Memory B cell (primary cell): ENCODE results near the gene SLC22A23.

ENCODE experiments used
- ATAC-seq: fragments of 150-1000 bp; cut with Tn5 transposase; 2 replicates; pipeline ENCODE4 v1.10.0; 2021; ENCODE audit warnings: low read depth, mild to moderate bottlenecking, moderate library complexity
- DNase-seq, 2 donors: peaks; one replicate each; pipeline ENCODE4 v3.0.0; 2022; ENCODE audit warnings: low spot score in 2 of 2
- H3K27ac Mint-ChIP-seq: one replicate; pipeline ENCODE4 v1.8.0; 2022; ENCODE audit warnings: mild to moderate bottlenecking, moderate library complexity, mixed read lengths
- H3K27me3 Mint-ChIP-seq: one replicate; pipeline ENCODE4 v1.8.0; 2022; ENCODE audit warnings: mixed read lengths
- H3K36me3 Mint-ChIP-seq: one replicate; pipeline ENCODE4 v1.8.0; 2022; ENCODE audit warnings: mild to moderate bottlenecking, mixed read lengths
- H3K4me1 Mint-ChIP-seq: one replicate; pipeline ENCODE4 v1.8.0; 2022; ENCODE audit warnings: mixed read lengths
- H3K4me3 Mint-ChIP-seq: one replicate; pipeline ENCODE4 v1.8.0; 2022; ENCODE audit warnings: mild to moderate bottlenecking, moderate library complexity, mixed read lengths
- H3K9me3 Mint-ChIP-seq: one replicate; pipeline ENCODE4 v1.8.0; 2022; ENCODE audit warnings: mixed read lengths

SLC22A23 gene

DNA sequence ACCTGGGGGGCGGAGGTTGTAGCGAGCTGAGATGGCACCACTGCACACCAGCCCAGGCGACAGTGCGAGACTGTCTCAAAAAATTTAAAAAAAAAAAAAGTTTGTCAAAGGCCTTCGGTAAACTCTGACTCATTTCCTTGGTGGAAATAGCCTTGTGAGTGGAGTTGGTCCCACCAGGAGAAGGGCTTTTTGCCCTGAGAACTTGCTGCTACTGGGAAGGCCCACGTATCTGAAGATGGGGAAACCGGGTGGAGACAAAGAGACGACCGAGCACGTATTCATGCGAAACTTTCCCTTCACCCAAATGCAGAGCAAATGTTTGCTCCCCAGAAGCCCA, 51.7 kb downstream of the SLC22A23 start:
- Mint-ChIP-seq H3K27ac (no peak overlapping the region), H3K27me3 (peaks cover 9% of the 10 kb centered on the region), H3K9me3 (peaks cover 2% of the 10 kb centered on the region), H3K4me3 (no peak overlapping the region), H3K36me3 (peaks cover 2% of the 10 kb centered on the region), H3K4me1 (peaks cover 10% of the 10 kb centered on the region)
- ATAC-seq (no peak), DNase-seq (no peak)

- no peak overlapping the region for H3K27ac Mint-ChIP-seq
- H3K36me3 Mint-ChIP-seq: peaks cover 2% of the 10 kb centered on the region
- peaks cover 2% of the 10 kb centered on the region for H3K9me3 Mint-ChIP-seq
- no peak for DNase-seq
- H3K4me1 Mint-ChIP-seq: peaks cover 10% of the 10 kb centered on the region
- ATAC-seq: no peak
- H3K27me3 Mint-ChIP-seq: peaks cover 9% of the 10 kb centered on the region
- H3K4me3 Mint-ChIP-seq: no peak overlapping the region
These were observed 53.3 kb downstream of the SLC22A23 start for GRCh38 chr6:3403238-3404173.

DNA sequence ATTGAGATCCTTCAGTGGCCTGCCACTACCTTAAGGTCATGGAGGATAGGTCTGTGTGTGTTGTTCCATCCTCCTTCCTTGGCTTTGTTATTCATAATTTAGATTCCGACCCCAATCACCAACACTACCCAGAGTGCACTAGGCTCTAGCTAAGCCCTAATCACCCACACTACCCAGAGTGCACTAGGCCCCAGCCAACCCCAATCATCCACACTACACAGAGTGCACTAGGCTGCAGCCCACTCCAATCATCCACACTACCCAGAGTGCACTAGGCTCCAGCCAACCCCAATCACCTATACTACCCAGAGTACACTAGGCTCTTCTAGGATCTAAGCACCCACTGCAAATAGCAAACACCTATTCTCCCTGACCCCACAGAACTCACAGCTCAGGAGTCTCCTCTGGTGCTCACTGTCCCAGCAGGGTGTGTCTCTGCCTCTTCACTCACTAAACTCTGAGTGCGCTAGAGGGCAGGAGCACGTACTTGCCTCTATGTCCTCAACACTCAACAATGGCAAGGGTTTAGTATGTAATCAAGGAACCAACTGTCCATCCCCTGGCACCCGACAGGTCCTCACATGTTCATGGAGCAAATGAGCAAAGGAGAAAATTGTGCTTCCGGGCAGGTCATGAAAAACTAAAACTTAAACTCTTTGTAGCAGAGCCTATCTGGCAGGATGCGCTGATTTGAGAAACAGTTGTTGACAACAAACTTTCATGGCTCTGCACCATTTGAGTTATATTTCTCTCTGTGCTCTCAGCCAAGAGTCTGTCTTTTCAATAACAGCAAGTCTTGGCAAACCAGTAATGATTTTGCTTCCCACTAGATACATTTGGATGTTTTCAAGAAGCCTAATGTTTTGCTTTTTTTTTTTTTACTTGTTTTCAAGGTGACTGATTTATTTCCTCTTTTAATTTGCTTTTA, 54.3 kb downstream of the SLC22A23 start:
- Mint-ChIP-seq H3K9me3 (peaks cover under 1% of the 10 kb centered on the region), H3K36me3 (peaks cover under 1% of the 10 kb centered on the region), H3K4me1 (peaks cover 10% of the 10 kb centered on the region), H3K27me3 (peaks cover 8% of the 10 kb centered on the region), H3K27ac (no peak overlapping the region), H3K4me3 (no peak overlapping the region)
- DNase-seq (no peak), ATAC-seq (no peak)

- H3K27me3 Mint-ChIP-seq: peaks cover 8% of the 10 kb centered on the region
- ATAC-seq (no peak), DNase-seq (no peak)
- no peaks in the 10 kb centered on the region for H3K9me3 Mint-ChIP-seq
- no peak overlapping the region for H3K4me3 Mint-ChIP-seq
- no peak overlapping the region for H3K27ac Mint-ChIP-seq
- peaks cover 10% of the 10 kb centered on the region for H3K4me1 Mint-ChIP-seq
- no peaks in the 10 kb centered on the region for H3K36me3 Mint-ChIP-seq
These were observed 56.7 kb downstream of the SLC22A23 start for GRCh38 chr6:3400162-3400561.

GRCh38 chr6:3398755-3399696, 57.8 kb downstream of the SLC22A23 start:
- no peak overlapping the region for H3K4me3 Mint-ChIP-seq
- ATAC-seq (no peak), DNase-seq (no peak)
- no peaks in the 10 kb centered on the region for H3K9me3 Mint-ChIP-seq
- H3K4me1 Mint-ChIP-seq: peaks cover 9% of the 10 kb centered on the region
- H3K27ac Mint-ChIP-seq: no peak overlapping the region
- H3K27me3 Mint-ChIP-seq: peaks cover 8% of the 10 kb centered on the region
- H3K36me3 Mint-ChIP-seq: no peaks in the 10 kb centered on the region

DNA sequence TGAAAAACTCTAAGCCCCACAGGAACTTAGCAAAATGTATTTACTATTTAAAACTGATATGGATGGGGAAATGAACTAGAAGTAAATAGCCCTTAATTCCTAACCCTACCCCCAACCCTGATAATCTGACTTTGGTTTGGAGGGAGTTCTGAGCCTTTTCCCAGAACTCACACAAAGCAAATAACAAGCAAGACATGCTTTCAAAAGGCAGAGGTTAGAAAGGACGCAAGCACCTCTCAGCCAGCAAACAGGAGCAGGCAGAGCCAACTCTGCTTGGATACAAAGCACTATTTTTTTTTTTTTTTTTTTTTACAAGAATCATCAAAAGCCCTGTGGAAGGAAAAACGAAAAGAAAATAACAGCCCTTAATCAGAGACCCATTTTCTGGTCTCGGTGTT, 58.7 kb downstream of the SLC22A23 start:
- Mint-ChIP-seq H3K27ac (no peak overlapping the region), H3K4me1 (peaks cover under 1% of the 10 kb centered on the region), H3K9me3 (no peaks in the 10 kb centered on the region), H3K27me3 (peaks cover 8% of the 10 kb centered on the region), H3K36me3 (no peaks in the 10 kb centered on the region), H3K4me3 (no peak overlapping the region)
- ATAC-seq: no peak
- DNase-seq: no peak

DNA sequence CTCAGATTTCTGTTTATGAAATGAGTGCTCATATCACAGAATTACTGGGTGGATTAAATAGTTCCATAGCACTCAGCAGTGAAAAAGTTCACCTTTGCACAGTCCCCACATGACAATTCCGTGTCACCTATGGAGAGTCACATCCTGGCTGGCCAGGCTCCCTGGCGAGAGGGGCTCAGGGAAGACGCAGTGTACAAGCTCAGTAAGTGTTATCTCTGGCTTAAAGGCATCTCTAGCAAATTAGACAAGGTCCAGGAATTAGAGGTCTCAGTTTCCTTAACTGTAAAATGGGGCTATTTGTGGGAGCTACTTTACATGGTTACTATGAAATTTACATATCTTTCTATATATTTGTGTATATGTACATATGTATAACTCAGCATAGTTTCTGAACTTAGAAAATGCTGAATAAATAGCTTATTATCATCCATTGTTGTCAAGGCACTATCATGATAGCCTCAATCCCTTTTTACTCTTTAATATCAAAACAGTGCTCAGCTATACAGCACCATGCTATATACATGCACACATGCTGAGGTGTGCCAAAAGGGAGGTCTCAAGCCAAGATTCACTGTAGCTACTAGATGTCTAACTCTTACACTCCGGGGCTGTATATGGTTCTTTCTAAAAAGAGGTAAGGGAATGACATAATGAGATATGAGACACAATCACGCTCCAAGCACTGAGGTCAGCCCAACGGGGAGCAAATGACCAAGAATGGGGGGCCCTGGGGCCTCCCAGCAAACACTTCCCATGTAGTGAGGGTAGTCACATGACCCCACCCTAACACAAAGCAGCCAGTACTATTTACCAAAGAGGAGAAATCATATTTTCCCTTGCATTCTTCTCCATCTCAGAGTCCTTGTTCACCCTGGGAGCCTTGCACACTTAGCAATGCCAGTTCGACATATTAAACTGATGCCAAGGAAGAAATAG, 59.4 kb downstream of the SLC22A23 start:
- Mint-ChIP-seq H3K27ac (no peak overlapping the region), H3K36me3 (no peaks in the 10 kb centered on the region), H3K27me3 (peaks cover 7% of the 10 kb centered on the region), H3K4me3 (no peak overlapping the region), H3K4me1 (no peaks in the 10 kb centered on the region), H3K9me3 (no peaks in the 10 kb centered on the region)
- DNase-seq: no peak
- ATAC-seq: no peak

DNA sequence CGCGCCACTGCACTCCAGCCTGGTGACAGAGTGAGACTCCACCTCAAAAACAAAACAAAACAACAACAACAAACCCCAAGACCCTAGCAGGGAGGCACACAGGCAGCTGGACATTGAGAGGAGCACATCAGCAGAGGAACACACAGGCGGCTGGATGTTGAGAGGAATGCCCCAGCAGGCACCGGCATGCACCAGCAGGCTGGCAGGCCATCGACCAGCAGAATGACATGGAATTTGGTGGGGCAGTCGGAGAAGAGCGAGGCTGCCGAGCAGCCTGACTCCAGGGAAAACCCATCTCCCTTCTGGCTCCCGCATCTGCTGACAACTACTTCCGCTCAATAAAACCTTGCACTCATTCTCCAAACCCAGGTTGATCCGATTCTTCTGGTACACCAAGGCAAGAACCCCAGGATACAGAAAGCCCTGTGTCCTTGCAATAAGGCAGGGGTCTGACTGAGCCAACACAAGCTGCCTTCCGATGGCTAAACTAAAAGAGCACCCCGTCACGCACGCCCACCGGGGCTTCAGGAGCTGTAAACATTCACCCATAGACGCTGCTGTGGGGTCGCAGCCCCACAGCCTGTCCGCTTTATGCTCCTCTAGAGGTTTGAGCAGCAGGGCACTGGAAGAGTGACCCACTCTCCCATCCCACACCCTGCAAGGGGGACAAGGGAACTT, 60.2 kb downstream of the SLC22A23 start:
- H3K4me1 Mint-ChIP-seq: no peaks in the 10 kb centered on the region
- H3K27ac Mint-ChIP-seq: no peak overlapping the region
- H3K36me3 Mint-ChIP-seq: no peaks in the 10 kb centered on the region
- no peak for ATAC-seq
- DNase-seq: no peak
- no peak overlapping the region for H3K4me3 Mint-ChIP-seq
- H3K27me3 Mint-ChIP-seq: peaks cover 2% of the 10 kb centered on the region
- H3K9me3 Mint-ChIP-seq: no peaks in the 10 kb centered on the region

GRCh38 chr6:3394671-3395070, 62.2 kb downstream of the SLC22A23 start:
- Mint-ChIP-seq H3K4me3 (no peak overlapping the region), H3K27ac (no peak overlapping the region), H3K4me1 (no peaks in the 10 kb centered on the region), H3K36me3 (no peaks in the 10 kb centered on the region), H3K9me3 (no peaks in the 10 kb centered on the region), H3K27me3 (no peaks in the 10 kb centered on the region)
- ATAC-seq: no peak
- no peak for DNase-seq

DNA sequence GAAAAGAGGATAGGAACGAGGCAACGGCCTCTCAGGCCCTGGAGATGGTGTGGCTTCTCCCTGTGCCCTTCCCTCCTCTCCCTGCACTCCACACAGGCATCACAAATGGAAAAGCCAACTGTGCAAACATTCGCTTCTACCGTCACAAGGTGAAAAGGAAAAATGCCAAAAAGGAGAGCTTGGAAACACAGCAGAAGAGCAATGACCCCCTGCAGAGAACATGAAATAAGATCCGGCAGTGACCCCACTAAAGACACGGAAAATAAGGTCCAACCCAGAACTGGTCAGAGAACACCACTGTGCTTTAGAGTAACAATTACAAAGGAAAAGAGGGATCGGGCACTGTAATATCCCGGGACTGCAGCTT, 63.0 kb downstream of the SLC22A23 start:
- Mint-ChIP-seq H3K27ac (no peak overlapping the region), H3K4me1 (no peaks in the 10 kb centered on the region), H3K9me3 (no peaks in the 10 kb centered on the region), H3K27me3 (no peaks in the 10 kb centered on the region), H3K36me3 (no peaks in the 10 kb centered on the region), H3K4me3 (no peak overlapping the region)
- DNase-seq (no peak), ATAC-seq (no peak)

DNA sequence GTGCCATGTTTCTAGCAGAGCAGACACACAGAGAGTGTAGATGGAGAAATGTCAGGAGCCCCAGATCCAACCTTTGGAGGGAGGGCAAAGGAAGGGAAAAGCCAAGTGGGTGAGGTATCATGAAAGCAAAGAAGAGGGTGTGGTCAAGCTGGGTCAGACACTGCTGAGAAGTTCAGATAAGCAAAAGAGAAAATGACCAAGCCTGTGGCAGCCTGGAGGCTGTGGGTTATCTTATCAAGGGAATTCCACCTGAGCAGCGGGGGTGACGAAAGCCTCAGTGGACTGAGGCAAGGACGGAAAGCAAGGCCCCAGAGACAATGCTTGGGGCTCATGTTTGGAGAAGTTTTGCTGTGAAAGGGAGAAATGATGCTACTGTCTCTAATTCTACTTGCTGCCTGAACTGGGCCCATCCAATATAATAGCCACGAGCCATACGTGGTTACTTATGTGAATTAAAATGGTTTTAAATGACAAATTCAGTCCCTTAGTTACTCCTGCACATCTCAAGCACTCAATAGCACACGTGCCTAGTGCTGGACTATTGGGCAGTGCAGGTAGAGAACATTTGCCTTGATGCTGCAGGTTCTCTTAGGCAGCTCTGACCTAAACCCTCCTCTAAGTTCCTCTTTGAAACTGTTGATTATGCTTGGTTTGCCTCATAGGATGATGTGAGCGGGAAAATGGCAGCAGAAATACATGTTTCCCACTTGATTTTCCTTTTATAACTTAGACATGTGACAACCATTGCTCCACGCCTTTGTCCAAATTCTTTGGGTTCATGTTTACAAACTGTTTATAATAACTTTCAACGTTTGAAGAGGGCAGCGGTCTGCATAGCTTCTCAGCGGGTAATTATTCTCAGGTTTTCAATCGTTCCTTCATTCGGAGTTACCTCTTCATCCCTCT, 63.7 kb downstream of the SLC22A23 start:
- Mint-ChIP-seq H3K4me3 (no peak overlapping the region), H3K36me3 (no peaks in the 10 kb centered on the region), H3K27me3 (no peaks in the 10 kb centered on the region), H3K4me1 (peaks cover 6% of the 10 kb centered on the region), H3K27ac (no peak overlapping the region), H3K9me3 (no peaks in the 10 kb centered on the region)
- ATAC-seq (no peak), DNase-seq (no peak)
